ENCODE results near the gene PRPF40A. TPM values are rescaled to one million over a fixed set of nuclear protein-coding genes. Genes with fewer than 3 reads are reported as not detected.

The PRPF40A gene
- total and polyA plus RNA-seq, 9 of the 15 experiments (the other 6 are each of a cell fraction or from before 2014, with no cell fraction given) = 168 to 304 (median 264) TPM

DNA sequence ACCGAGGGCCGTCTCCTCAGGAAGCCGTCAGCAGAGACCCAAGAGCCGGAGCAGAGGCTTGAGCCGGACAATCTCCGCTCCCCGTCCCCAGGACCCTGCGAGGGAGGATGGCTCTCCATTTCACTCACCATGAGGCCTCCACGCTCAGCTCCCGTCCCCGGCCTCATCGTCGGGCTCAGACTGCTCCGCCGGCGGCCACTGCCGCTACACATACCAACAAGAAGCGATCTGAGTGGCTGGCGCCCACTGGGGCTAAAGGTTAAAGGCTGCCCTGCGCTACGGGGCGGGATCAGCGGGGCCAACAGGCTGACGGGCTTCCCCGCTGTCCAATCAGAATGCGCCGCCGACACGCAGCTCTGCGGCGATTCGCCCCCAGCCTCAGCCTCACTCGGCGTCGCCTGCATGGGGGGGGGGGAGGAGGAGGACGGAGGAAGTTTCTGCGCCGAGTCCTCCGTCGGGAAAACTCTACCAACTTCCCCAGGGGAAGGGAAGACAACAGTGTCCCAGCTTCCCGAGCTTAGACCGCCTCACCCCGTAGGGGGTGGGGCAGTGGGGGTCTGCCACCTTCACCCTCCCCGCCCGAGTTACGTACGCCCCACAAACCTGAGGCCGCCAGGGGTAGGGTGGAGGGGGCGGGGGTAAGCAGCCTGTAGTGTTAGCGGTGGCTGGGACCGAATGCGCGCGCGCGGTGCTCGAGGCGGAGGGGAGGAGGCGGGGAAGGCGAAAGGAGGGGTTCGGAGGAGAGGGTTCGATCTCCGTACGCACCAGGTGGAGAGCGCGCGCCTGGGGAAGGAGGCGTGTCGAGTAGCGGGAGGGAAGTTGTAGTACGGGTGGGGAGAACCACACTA, at the start of gene PRPF40A (continued):
- TF ChIP-seq, protein P1, sequence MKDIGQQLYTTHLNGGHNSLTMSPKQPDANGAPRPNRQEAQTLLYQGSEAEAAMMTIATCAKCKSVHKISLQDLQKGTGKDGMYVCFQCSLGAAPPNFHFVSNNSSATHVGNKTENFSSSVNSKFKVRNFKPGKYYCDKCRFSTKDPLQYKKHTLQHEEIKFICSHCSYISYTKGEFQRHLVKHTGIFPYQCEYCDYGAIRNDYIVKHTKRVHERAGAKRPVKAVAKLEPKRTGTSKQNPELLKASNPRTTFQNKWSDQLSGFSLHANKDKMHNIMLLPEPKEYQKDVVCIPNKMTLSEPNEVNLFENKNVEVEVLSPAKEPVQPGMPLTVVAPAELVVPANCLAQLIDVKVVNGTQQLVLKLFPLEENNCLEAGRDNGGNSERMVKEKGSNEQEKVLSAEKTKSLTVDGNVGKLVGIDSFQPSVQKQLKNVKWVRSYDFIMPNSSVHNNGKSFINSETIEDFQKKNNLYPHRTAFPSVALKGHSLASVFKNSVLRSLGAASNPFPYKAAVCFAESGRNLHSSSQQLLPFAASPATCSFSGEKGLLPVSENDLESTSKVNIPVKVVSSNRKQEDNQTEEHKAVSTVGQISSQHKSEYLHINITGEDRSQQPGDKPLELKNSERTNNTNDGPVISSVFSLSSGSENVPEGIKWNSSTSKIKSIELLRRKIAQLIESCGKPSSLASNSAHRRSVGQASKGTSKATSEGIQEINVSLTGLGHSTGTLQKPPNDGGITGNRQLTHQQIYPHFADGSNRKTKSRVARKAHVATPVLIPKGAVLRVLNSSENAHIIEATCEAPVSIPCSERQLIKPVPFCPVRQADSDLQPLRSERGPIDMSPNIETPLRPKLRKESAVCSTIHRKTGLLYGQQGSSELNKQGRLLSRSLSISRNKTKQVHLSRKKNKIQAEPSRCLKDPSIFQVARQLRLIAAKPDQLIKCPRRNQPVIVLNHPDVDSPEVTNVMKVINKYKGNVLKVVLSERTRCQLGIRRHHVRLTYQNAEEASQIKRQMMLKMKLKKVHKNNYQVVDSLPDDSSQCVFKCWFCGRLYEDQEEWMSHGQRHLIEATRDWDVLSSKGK (CRISPR knock-in tag; IDR thresholded peaks at IDR 0.05) = no peak
- TF ChIP-seq HLTF (IDR thresholded peaks at IDR 0.05) (peak; percentile 68; the same call in 1 of the 2 replicates), GATAD2A (IDR thresholded peaks at IDR 0.05) (no peak), ASH1L (IDR thresholded peaks at IDR 0.05; ENCODE audit: borderline replicate concordance, low read depth, partially characterized antibody) (peak; percentile 96), C11orf30 (IDR thresholded peaks at IDR 0.05; ENCODE audit: low read depth) (peak; percentile 95), STAT5B (CRISPR knock-in tag; IDR thresholded peaks at IDR 0.05) (no peak), BRD9 (IDR thresholded peaks at IDR 0.05; ENCODE audit: low read depth, partially characterized antibody) (no peak), FOXM1 (IDR thresholded peaks at IDR 0.05; ENCODE audit: low read depth) (no peak; the same call in 1 of the 2 replicates), FOXM1 (CRISPR knock-in tag; IDR thresholded peaks at IDR 0.05; ENCODE audit: low read depth) (no peak), NEUROD1 (IDR thresholded peaks at IDR 0.05; ENCODE audit: borderline replicate concordance, low read depth, low read length, partially characterized antibody) (peak; percentile 91), GABPA (tag; conservative IDR thresholded peaks at IDR 0.05; ENCODE audit: low read depth) (peak; percentile 70), ZNF561 (CRISPR knock-in tag; conservative IDR thresholded peaks at IDR 0.05) (no peak), COPS2 (conservative IDR thresholded peaks at IDR 0.05) (no peak), NR2C2 (CRISPR knock-in tag; IDR thresholded peaks at IDR 0.05) (peak; percentile 99), NR2C2 (tag; IDR thresholded peaks at IDR 0.05) (peak; percentile 99), POLR3G (IDR thresholded peaks at IDR 0.05; ENCODE audit: extremely low read depth, insufficient read length, insufficient replicate concordance) (no peak), CSDE1 (IDR thresholded peaks at IDR 0.05) (no peak; a peak in 1 of 4 replicates), SOX6 (IDR thresholded peaks at IDR 0.05) (no peak; the same call in 1 of the 2 replicates), ZNF778 (CRISPR knock-in tag; IDR thresholded peaks at IDR 0.05) (no peak), HDAC6 (IDR thresholded peaks at IDR 0.05; ENCODE audit: low read depth, low read length) (no peak), CBX1 (IDR thresholded peaks at IDR 0.05; ENCODE audit: low read depth) (0 out of 2 replicates have a peak, but pooled peaks have one; percentile 44), SETDB1 (IDR thresholded peaks at IDR 0.05; ENCODE audit: low read length) (no peak), ZNF699 (CRISPR knock-in tag; IDR thresholded peaks at IDR 0.05; ENCODE audit: insufficient replicate concordance) (no peak), KDM1A (IDR thresholded peaks at IDR 0.05) (no peak), RBM17 (IDR thresholded peaks at IDR 0.05; ENCODE audit: borderline replicate concordance, low read depth, low read length) (no peak)
- TF ChIP-seq, protein P2, sequence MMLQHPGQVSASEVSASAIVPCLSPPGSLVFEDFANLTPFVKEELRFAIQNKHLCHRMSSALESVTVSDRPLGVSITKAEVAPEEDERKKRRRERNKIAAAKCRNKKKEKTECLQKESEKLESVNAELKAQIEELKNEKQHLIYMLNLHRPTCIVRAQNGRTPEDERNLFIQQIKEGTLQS (IDR thresholded peaks at IDR 0.05) = no peak
- TF ChIP-seq, protein P2 (CRISPR knock-in tag; conservative IDR thresholded peaks at IDR 0.05) = no peak
